B cell (primary cell): Measurements from ENCODE around the gene RAPGEF6. TPM values are rescaled to one million over a fixed set of nuclear protein-coding genes. Genes with fewer than 3 reads are reported as not detected.

ENCODE experiments used
- ATAC-seq: fragments of 200-7000 bp; cut with Tn5 transposase; one replicate; pipeline ENCODE4 v1.10.0; 2021; ENCODE audit warnings: low read depth, mild to moderate bottlenecking, moderate number of reproducible peaks, moderate library complexity
- CTCF ChIA-PET: fragments of 350-600 bp; sonication (Branson Sonifier 250); formaldehyde crosslinking; loops from one replicate; lab custom pipeline; 2021; ENCODE audit warnings: antibody characterized with exemption, inconsistent platforms; lab: Charles Lee
- POLR2A ChIA-PET: fragments of 350-600 bp; sonication (Branson Sonifier 250); formaldehyde crosslinking; loops from one replicate; lab custom pipeline; 2021; ENCODE audit warnings: antibody characterized with exemption; lab: Charles Lee
- DNase-seq: peaks from one replicate; pipeline ENCODE4 v3.0.0; 2013
- H2AFZ ChIP-seq: 2 replicates; pipeline ENCODE4 v1.6.1; 2012; ENCODE audit warnings: mild to moderate bottlenecking, low read depth, low read length; ENCODE audit not compliant: insufficient read depth, poor library complexity, severe bottlenecking
- H3K27ac ChIP-seq, 2 donors: 1 replicate in 1 of 2; 2 replicates in 1 of 2; pipeline ENCODE4 v1.5.1; 2012 to 2013; ENCODE audit warnings: low read length in 2 of 2, mild to moderate bottlenecking in 2 of 2, moderate library complexity in 1 of 2
- H3K27me3 ChIP-seq, 4 experiments: fragments of 200-600 bp in 1 of 4; sonication (generic) in 1 of 4; replicated peaks in 1 of 4; 1 replicate in 2 of 4; 2 replicates in 2 of 4; pipeline versions ENCODE4 v1.6.1 to v1.7.0; 2013 to 2016; ENCODE audit warnings: low read length in 3 of 4, mild to moderate bottlenecking in 2 of 4, mixed read lengths in 1 of 4, moderate library complexity in 1 of 4; ENCODE audit not compliant: insufficient read depth in 4 of 4, control insufficient read depth in 3 of 4; ENCODE audit errors: control extremely low read depth in 1 of 4
- H3K36me3 ChIP-seq, 2 experiments: replicated peaks in 1 of 2; 1 replicate in 1 of 2; 2 replicates in 1 of 2; pipeline versions ENCODE4 v1.6.1 to v1.7.1; 2013; ENCODE audit warnings: low read length in 1 of 2; ENCODE audit not compliant: insufficient read depth in 2 of 2, control insufficient read depth in 1 of 2; ENCODE audit errors: control extremely low read depth in 1 of 2, extremely low read depth in 1 of 2
- H3K4me1 ChIP-seq, 2 donors: fragments of 200-600 bp in 1 of 2; sonication (generic) in 1 of 2; 1 replicate in 1 of 2; 2 replicates in 1 of 2; pipeline versions ENCODE4 v1.5.1 to v1.6.1; 2013 to 2017; ENCODE audit warnings: low read length in 2 of 2; ENCODE audit not compliant: control insufficient read depth in 2 of 2, insufficient read depth in 2 of 2
- H3K4me2 ChIP-seq: replicated peaks from 2 replicates; pipeline ENCODE3; 2012; ENCODE audit warnings: mild to moderate bottlenecking, low read depth, low read length; ENCODE audit not compliant: poor library complexity, severe bottlenecking
- H3K4me3 ChIP-seq, 5 experiments: fragments of 200-600 bp in 1 of 5; sonication (generic) in 1 of 5; 1 replicate in 3 of 5; 2 replicates in 2 of 5; pipeline versions ENCODE4 v1.5.1 to v1.7.0; 2011 to 2016; ENCODE audit warnings: low read length in 4 of 5, mild to moderate bottlenecking in 4 of 5, low read depth in 2 of 5, control low read depth in 1 of 5, moderate library complexity in 1 of 5; ENCODE audit not compliant: insufficient read depth in 1 of 5; ENCODE audit errors: control extremely low read depth in 1 of 5, extremely low read depth in 1 of 5
- H3K79me2 ChIP-seq: fragments of 200-600 bp; sonication (generic); one replicate; pipeline ENCODE4 v1.6.0; 2016; ENCODE audit warnings: low read length; ENCODE audit not compliant: control insufficient read depth, insufficient read depth
- H3K9ac ChIP-seq: fragments of 200-600 bp; sonication (generic); 2 replicates; pipeline ENCODE4 v1.6.1; 2017; ENCODE audit warnings: mild to moderate bottlenecking, low read length, moderate library complexity
- H3K9me3 ChIP-seq, 3 donors: one replicate each; pipeline versions ENCODE4 v1.6.1 to v1.7.1; 2013; ENCODE audit warnings: low read length in 2 of 3; ENCODE audit not compliant: control insufficient read depth in 2 of 3, insufficient read depth in 1 of 3; ENCODE audit errors: control extremely low read depth in 1 of 3
- H4K20me1 ChIP-seq: 2 replicates; pipeline ENCODE4 v1.6.0; 2012; ENCODE audit warnings: mild to moderate bottlenecking, low read length; ENCODE audit not compliant: insufficient read depth, control insufficient read depth, poor library complexity, severe bottlenecking
- H3K27ac Mint-ChIP-seq: one replicate; pipeline ENCODE4 v1.8.0; 2021; ENCODE audit warnings: mixed read lengths
- H3K27me3 Mint-ChIP-seq: one replicate; pipeline ENCODE4 v1.8.0; 2021; ENCODE audit warnings: mixed read lengths
- H3K4me1 Mint-ChIP-seq: one replicate; pipeline ENCODE4 v1.8.0; 2021; ENCODE audit warnings: mixed read lengths
- H3K4me3 Mint-ChIP-seq: one replicate; pipeline ENCODE4 v1.8.0; 2021; ENCODE audit warnings: mixed read lengths
- H3K9me3 Mint-ChIP-seq: one replicate; pipeline ENCODE4 v1.8.0; 2022; ENCODE audit warnings: mixed read lengths; ENCODE audit not compliant: insufficient read depth
- CTCF ChIP-seq: fragments of 200-600 bp; IDR thresholded peaks from one replicate; pipeline ENCODE4 v1.8.0; 2022; ENCODE audit warnings: antibody characterized with exemption, mild to moderate bottlenecking
- EZH2 ChIP-seq: IDR thresholded peaks from 2 replicates; pipeline ENCODE4 v1.6.1; 2012; ENCODE audit warnings: borderline replicate concordance, low read depth, mild to moderate bottlenecking, moderate library complexity, low read length; ENCODE audit not compliant: insufficient read depth, poor library complexity, severe bottlenecking
- WGBS: methylation state at CpG from one replicate; pipeline ENCODE4 v1.1.5; 2013; ENCODE audit warnings: missing lambda C conversion rate; ENCODE audit not compliant: insufficient coverage; 5-methylcytosine and 5-hydroxymethylcytosine counted together
- intact Hi-C: fragments of 100-400 bp; cut with micrococcal nuclease; formaldehyde crosslinking; loops from one replicate; pipeline ENCODE4 v1.10.0; 2022
- polyA plus RNA-seq: library from polyadenylated mRNA; depleted of rRNA; stranded (reverse); fragments of >200 nt; gene quantifications from 2 replicates; pipeline ENCODE4 v1.2.3, GENCODE V29; 2012
- total RNA-seq, 2 donors: library from RNA; stranded (reverse); fragments of 120-200 nt in 1 of 2; gene quantifications; 1 replicate in 1 of 2; 2 replicates in 1 of 2; pipeline versions ENCODE4 v1.2.3 to v1.2.4, GENCODE V29; 2013 to 2022

RAPGEF6 gene
- total and polyA plus RNA-seq, 2 donors (not counting 1 experiment from before 2014, with no cell fraction given) = 9.8 to 56.2 TPM

- no peaks in the 10 kb centered on the region for H3K27me3 ChIP-seq
- peaks cover 65% of the 10 kb centered on the region for H3K79me2 ChIP-seq
- peak overlapping the region; percentile 77 to 90 (median 78) for H3K4me3 ChIP-seq
- H3K9me3 Mint-ChIP-seq = no peaks in the 10 kb centered on the region
- no peaks in the 10 kb centered on the region for H3K9me3 ChIP-seq
- H3K27me3 Mint-ChIP-seq = no peaks in the 10 kb centered on the region
- TF ChIP-seq EZH2 = no peak
- peak overlapping the region; percentile 94 for H3K9ac ChIP-seq
- DNase-seq (peak; percentile 16), ATAC-seq (no peak)
- CTCF ChIA-PET = interaction anchor here (1.3 kb wide), 1 partner anchor 44 kb away, joined by 4 read pairs; no protein-coding TSS in a partner anchor
- H3K27ac ChIP-seq = peak overlapping the region; percentile 91 to 99
- peaks cover 26% of the 10 kb centered on the region for H4K20me1 ChIP-seq
- H3K27ac Mint-ChIP-seq = peak overlapping the region; percentile 99
- peaks cover 40% of the 10 kb centered on the region for H3K4me1 Mint-ChIP-seq
- peak overlapping the region; percentile 76 for H3K4me2 ChIP-seq
- peaks cover 0 to 7% of the 10 kb centered on the region in 2 experiments for H3K36me3 ChIP-seq
- H2AFZ ChIP-seq = peak overlapping the region; percentile 92
- intact Hi-C loops = loop anchor here (2.0 to 10.0 kb wide), 4 partner anchors 45 to 861 kb away; partner anchors contain the start of genes HINT1 and IRF1
- peak overlapping the region; percentile 95 for H3K4me3 Mint-ChIP-seq
- POLR2A ChIA-PET = interaction anchor here (1.2 kb wide), 1 partner anchor 163 kb away, joined by 3 read pairs; the partner anchor contains the start of gene FNIP1
- 17% methylated on average over 3 of the region's 5 CpGs for WGBS
- peaks cover 37 to 41% of the 10 kb centered on the region in 2 donors for H3K4me1 ChIP-seq
These were observed 1.2 kb downstream of the RAPGEF6 start for GRCh38 chr5:131633830-131634229.

GRCh38 chr5:131630963-131631350, 4.1 kb downstream of the RAPGEF6 start:
- Histone ChIP-seq H3K9me3 (no peaks in the 10 kb centered on the region), H3K36me3 (peaks cover 0 to 7% of the 10 kb centered on the region in 2 experiments), H3K4me2 (no peak overlapping the region), H3K4me3 (no peak overlapping the region), H3K27ac (no peak overlapping the region), H3K4me1 (peaks cover 27 to 31% of the 10 kb centered on the region in 2 donors), H2AFZ (no peak overlapping the region), H4K20me1 (peaks cover 52% of the 10 kb centered on the region), H3K27me3 (no peaks in the 10 kb centered on the region), H3K79me2 (peaks cover 90% of the 10 kb centered on the region), H3K9ac (no peak overlapping the region)
- DNase-seq (no peak), ATAC-seq (no peak)
- no peaks in the 10 kb centered on the region for H3K9me3 Mint-ChIP-seq
- H3K4me3 Mint-ChIP-seq = no peak overlapping the region
- CTCF ChIA-PET = interaction anchor here (2.6 kb wide), 1 partner anchor 41 kb away, joined by 7 read pairs; no protein-coding TSS in a partner anchor
- WGBS = 70% methylated on average over 3 of the region's 4 CpGs
- no peaks in the 10 kb centered on the region for H3K27me3 Mint-ChIP-seq
- peaks cover 47% of the 10 kb centered on the region for H3K4me1 Mint-ChIP-seq
- intact Hi-C loops = loop anchor here (10.0 kb wide), 3 partner anchors 246 to 864 kb away; partner anchors contain the start of genes HINT1 and IRF1
- no peak for TF ChIP-seq EZH2
- no peak for TF ChIP-seq CTCF
- no peak overlapping the region for H3K27ac Mint-ChIP-seq
- POLR2A ChIA-PET = interaction anchor here (0.6 kb wide), 1 partner anchor 30 kb away, joined by 10 read pairs; no protein-coding TSS in a partner anchor
